ENCODE results near the gene NEK2.

Gene NEK2

GRCh38 chr1:211623515-211623914 is 51.9 kb downstream of the NEK2 start:
- ChIA-PET CTCF (interaction anchor here (0.7 to 3.7 kb wide), 8 partner anchors 10 to 111 kb away, joined by 3 to 25 read pairs (median 4); partner anchors contain the start of gene SLC30A1), POLR2A (interaction anchor here (1.8 kb wide), 1 partner anchor 21 kb away, joined by 4 read pairs; no protein-coding TSS in a partner anchor)
- no peak overlapping the region for H3K27ac ChIP-seq (ENCODE audit: insufficient read depth in 1 of 2, low read depth in 1 of 2, low read length in 2 of 2, poor library complexity in 1 of 2, severe bottlenecking in 2 of 2)
- H3K4me1 ChIP-seq (ENCODE audit: control extremely low read depth in 1 of 4, control insufficient read depth in 4 of 4, insufficient read depth in 4 of 4, low read length in 3 of 4), result peaks cover 5 to 23% (median 11%) of the 10 kb centered on the region in 4 experiments
- DNase-seq, result peak; percentile 41 to 69 (median 58)
- H3K27me3 ChIP-seq (replicated peaks in 2 of 5; ENCODE audit: control insufficient read depth in 4 of 5, insufficient read depth in 5 of 5, low read length in 4 of 5), result peaks cover 0 to 50% (median 4%) of the 10 kb centered on the region in 5 experiments
- no peaks in the 10 kb centered on the region for H3K9me3 ChIP-seq (ENCODE audit: control extremely low read depth in 1 of 5, control insufficient read depth in 4 of 5, insufficient read depth in 2 of 5, low read depth in 1 of 5, low read length in 4 of 5)
- 25% methylated on average over 3 of the region's 3 CpGs for WGBS (ENCODE audit: insufficient coverage)
- H3K4me3 ChIP-seq (ENCODE audit: control insufficient read depth in 1 of 7, extremely low read depth in 1 of 7, insufficient read depth in 4 of 7, low read depth in 2 of 7, low read length in 6 of 7), result peak overlapping the region in 1 of 7 experiments; percentile 13
- H3K36me3 ChIP-seq (ENCODE audit: control insufficient read depth in 4 of 4, insufficient read depth in 4 of 4, low read length in 3 of 4), result no peaks in the 10 kb centered on the region

- POLR2A ChIA-PET, result no interaction called here
- peaks cover 5 to 23% (median 11%) of the 10 kb centered on the region in 4 experiments for H3K4me1 ChIP-seq (ENCODE audit: control extremely low read depth in 1 of 4, control insufficient read depth in 4 of 4, insufficient read depth in 4 of 4, low read length in 3 of 4)
- 100% methylated on average over 8 of the region's 9 CpGs for WGBS (ENCODE audit: insufficient coverage)
- H3K36me3 ChIP-seq (ENCODE audit: control insufficient read depth in 4 of 4, insufficient read depth in 4 of 4, low read length in 3 of 4), result no peaks in the 10 kb centered on the region
- H3K27ac ChIP-seq (ENCODE audit: insufficient read depth in 1 of 2, low read depth in 1 of 2, low read length in 2 of 2, poor library complexity in 1 of 2, severe bottlenecking in 2 of 2), result no peak overlapping the region
- H3K4me3 ChIP-seq (ENCODE audit: control insufficient read depth in 1 of 7, extremely low read depth in 1 of 7, insufficient read depth in 4 of 7, low read depth in 2 of 7, low read length in 6 of 7), result no peak overlapping the region
- CTCF ChIA-PET, result interaction anchor here (1.6 to 3.7 kb wide), 2 partner anchors 9 to 42 kb away, joined by 4 to 25 read pairs; partner anchors contain the start of gene SLC30A1
- peaks cover 0 to 35% (median 2%) of the 10 kb centered on the region in 5 experiments for H3K27me3 ChIP-seq (replicated peaks in 2 of 5; ENCODE audit: control insufficient read depth in 4 of 5, insufficient read depth in 5 of 5, low read length in 4 of 5)
- DNase-seq, result no peak
- no peaks in the 10 kb centered on the region for H3K9me3 ChIP-seq (ENCODE audit: control extremely low read depth in 1 of 5, control insufficient read depth in 4 of 5, insufficient read depth in 2 of 5, low read depth in 1 of 5, low read length in 4 of 5)
These were observed 53.8 kb downstream of the NEK2 start for GRCh38 chr1:211621447-211622198.

- CTCF ChIA-PET, result interaction anchor here (0.6 to 1.4 kb wide), 6 partner anchors 9 to 105 kb away, joined by 3 read pairs; partner anchors contain the start of gene SLC30A1
- 92% methylated on average over 4 of the region's 5 CpGs for WGBS (ENCODE audit: insufficient coverage)
- peaks cover 0 to 33% (median 2%) of the 10 kb centered on the region in 5 experiments for H3K27me3 ChIP-seq (replicated peaks in 2 of 5; ENCODE audit: control insufficient read depth in 4 of 5, insufficient read depth in 5 of 5, low read length in 4 of 5)
These were observed 55.3 kb downstream of the NEK2 start for GRCh38 chr1:211620097-211620496.

GRCh38 chr1:211619033-211619996 is 56.1 kb downstream of the NEK2 start:
- Histone ChIP-seq H3K4me3 (ENCODE audit: control insufficient read depth in 1 of 7, extremely low read depth in 1 of 7, insufficient read depth in 4 of 7, low read depth in 2 of 7, low read length in 6 of 7) (no peak overlapping the region), H3K27me3 (replicated peaks in 2 of 5; ENCODE audit: control insufficient read depth in 4 of 5, insufficient read depth in 5 of 5, low read length in 4 of 5) (peaks cover 0 to 33% (median 2%) of the 10 kb centered on the region in 5 experiments), H3K4me1 (ENCODE audit: control extremely low read depth in 1 of 4, control insufficient read depth in 4 of 4, insufficient read depth in 4 of 4, low read length in 3 of 4) (peaks cover 4 to 35% (median 14%) of the 10 kb centered on the region in 4 experiments), H3K9me3 (ENCODE audit: control extremely low read depth in 1 of 5, control insufficient read depth in 4 of 5, insufficient read depth in 2 of 5, low read depth in 1 of 5, low read length in 4 of 5) (no peaks in the 10 kb centered on the region), H3K27ac (ENCODE audit: insufficient read depth in 1 of 2, low read depth in 1 of 2, low read length in 2 of 2, poor library complexity in 1 of 2, severe bottlenecking in 2 of 2) (no peak overlapping the region), H3K36me3 (ENCODE audit: control insufficient read depth in 4 of 4, insufficient read depth in 4 of 4, low read length in 3 of 4) (no peaks in the 10 kb centered on the region)
- ChIA-PET CTCF (interaction anchor here (0.6 to 1.4 kb wide), 9 partner anchors 8 to 104 kb away, joined by 3 to 6 read pairs (median 3); partner anchors contain the start of gene SLC30A1), POLR2A (no interaction called here)
- no peak for DNase-seq
- WGBS (ENCODE audit: insufficient coverage), result 98% methylated on average over 6 of the region's 8 CpGs

More at GRCh38 chr1:211620097-211620496, 55.3 kb downstream of the NEK2 start:
- Histone ChIP-seq H3K9me3 (ENCODE audit: control extremely low read depth in 1 of 5, control insufficient read depth in 4 of 5, insufficient read depth in 2 of 5, low read depth in 1 of 5, low read length in 4 of 5) (no peaks in the 10 kb centered on the region), H3K4me3 (ENCODE audit: control insufficient read depth in 1 of 7, extremely low read depth in 1 of 7, insufficient read depth in 4 of 7, low read depth in 2 of 7, low read length in 6 of 7) (no peak overlapping the region), H3K27ac (ENCODE audit: insufficient read depth in 1 of 2, low read depth in 1 of 2, low read length in 2 of 2, poor library complexity in 1 of 2, severe bottlenecking in 2 of 2) (no peak overlapping the region), H3K36me3 (ENCODE audit: control insufficient read depth in 4 of 4, insufficient read depth in 4 of 4, low read length in 3 of 4) (no peaks in the 10 kb centered on the region), H3K4me1 (ENCODE audit: control extremely low read depth in 1 of 4, control insufficient read depth in 4 of 4, insufficient read depth in 4 of 4, low read length in 3 of 4) (peaks cover 5 to 28% (median 11%) of the 10 kb centered on the region in 4 experiments)
- DNase-seq, result no peak
- POLR2A ChIA-PET, result no interaction called here

GRCh38 chr1:211616965-211617297 is 58.5 kb downstream of the NEK2 start:
- no peak overlapping the region for H3K4me3 ChIP-seq (ENCODE audit: control insufficient read depth in 1 of 7, extremely low read depth in 1 of 7, insufficient read depth in 4 of 7, low read depth in 2 of 7, low read length in 6 of 7)
- H3K9me3 ChIP-seq (ENCODE audit: control extremely low read depth in 1 of 5, control insufficient read depth in 4 of 5, insufficient read depth in 2 of 5, low read depth in 1 of 5, low read length in 4 of 5), result no peaks in the 10 kb centered on the region
- H3K36me3 ChIP-seq (ENCODE audit: control insufficient read depth in 4 of 4, insufficient read depth in 4 of 4, low read length in 3 of 4), result no peaks in the 10 kb centered on the region
- H3K4me1 ChIP-seq (ENCODE audit: control extremely low read depth in 1 of 4, control insufficient read depth in 4 of 4, insufficient read depth in 4 of 4, low read length in 3 of 4), result peaks cover 0 to 43% (median 22%) of the 10 kb centered on the region in 4 experiments
- DNase-seq, result no peak
- CTCF ChIA-PET, result interaction anchor here (0.8 to 2.2 kb wide), 7 partner anchors 9 to 44 kb away, joined by 3 to 5 read pairs (median 3); no protein-coding TSS in a partner anchor
- no peak overlapping the region for H3K27ac ChIP-seq (ENCODE audit: insufficient read depth in 1 of 2, low read depth in 1 of 2, low read length in 2 of 2, poor library complexity in 1 of 2, severe bottlenecking in 2 of 2)
- 93% methylated on average over 3 of the region's 5 CpGs for WGBS (ENCODE audit: insufficient coverage)
- peaks cover 0 to 28% (median 0%) of the 10 kb centered on the region in 5 experiments for H3K27me3 ChIP-seq (replicated peaks in 2 of 5; ENCODE audit: control insufficient read depth in 4 of 5, insufficient read depth in 5 of 5, low read length in 4 of 5)
- POLR2A ChIA-PET, result no interaction called here

- 95% methylated on average over 13 of the region's 13 CpGs for WGBS (ENCODE audit: insufficient coverage)
- POLR2A ChIA-PET, result no interaction called here
- no peaks in the 10 kb centered on the region for H3K9me3 ChIP-seq (ENCODE audit: control extremely low read depth in 1 of 5, control insufficient read depth in 4 of 5, insufficient read depth in 2 of 5, low read depth in 1 of 5, low read length in 4 of 5)
These were observed 59.0 kb downstream of the NEK2 start for GRCh38 chr1:211616231-211616964.

More at GRCh38 chr1:211616231-211616964, 59.0 kb downstream of the NEK2 start:
- Histone ChIP-seq H3K27me3 (replicated peaks in 2 of 5; ENCODE audit: control insufficient read depth in 4 of 5, insufficient read depth in 5 of 5, low read length in 4 of 5) (peaks cover 0 to 23% (median 0%) of the 10 kb centered on the region in 5 experiments), H3K4me1 (ENCODE audit: control extremely low read depth in 1 of 4, control insufficient read depth in 4 of 4, insufficient read depth in 4 of 4, low read length in 3 of 4) (peaks cover 0 to 49% (median 23%) of the 10 kb centered on the region in 4 experiments), H3K36me3 (ENCODE audit: control insufficient read depth in 4 of 4, insufficient read depth in 4 of 4, low read length in 3 of 4) (no peaks in the 10 kb centered on the region), H3K27ac (ENCODE audit: insufficient read depth in 1 of 2, low read depth in 1 of 2, low read length in 2 of 2, poor library complexity in 1 of 2, severe bottlenecking in 2 of 2) (no peak overlapping the region), H3K4me3 (ENCODE audit: control insufficient read depth in 1 of 7, extremely low read depth in 1 of 7, insufficient read depth in 4 of 7, low read depth in 2 of 7, low read length in 6 of 7) (no peak overlapping the region)
- CTCF ChIA-PET, result interaction anchor here (0.8 to 2.2 kb wide), 10 partner anchors 8 to 44 kb away, joined by 3 to 5 read pairs (median 3); no protein-coding TSS in a partner anchor
- no peak for DNase-seq

Measured in common myeloid progenitor, CD34-positive (primary cell).